Activated CD4-positive, alpha-beta memory T cell treated with anti-CD3 and anti-CD28 coated beads for 36 hours (primary cell): ENCODE measurements around the gene GABRG3. TPM values are rescaled to one million over a fixed set of nuclear protein-coding genes. Genes with fewer than 3 reads are reported as not detected.
"Not testable (repeated sequence)": the region's sequence is repeated elsewhere in the genome, so short reads cannot be mapped to it uniquely, and the experiment has no call there.

Experiments used
- CTCF ChIA-PET: fragments of 350-600 bp; sonication (Branson Sonifier 250); formaldehyde crosslinking; loops from one replicate; lab custom pipeline; 2021; ENCODE audit warnings: antibody characterized with exemption, inconsistent platforms; lab: Charles Lee
- POLR2A ChIA-PET: fragments of 350-600 bp; sonication (Branson Sonifier 250); formaldehyde crosslinking; loops from one replicate; lab custom pipeline; 2021; ENCODE audit warnings: antibody characterized with exemption; lab: Charles Lee
- DNase-seq: peaks from one replicate; pipeline ENCODE4 v3.0.0-alpha.2; 2020
- H3K27ac Mint-ChIP-seq: one replicate; pipeline ENCODE4 v1.8.0; 2021; ENCODE audit warnings: mixed read lengths
- H3K27me3 Mint-ChIP-seq: one replicate; pipeline ENCODE4 v1.8.0; 2021; ENCODE audit warnings: mixed read lengths
- H3K36me3 Mint-ChIP-seq: one replicate; pipeline ENCODE4 v1.8.0; 2021; ENCODE audit warnings: mixed read lengths
- H3K4me1 Mint-ChIP-seq: one replicate; pipeline ENCODE4 v1.8.0; 2021; ENCODE audit warnings: low read depth, mixed read lengths
- H3K4me3 Mint-ChIP-seq: one replicate; pipeline ENCODE4 v1.8.0; 2021; ENCODE audit warnings: mild to moderate bottlenecking, mixed read lengths
- H3K9me3 Mint-ChIP-seq: one replicate; pipeline ENCODE4 v1.8.0; 2021; ENCODE audit warnings: mixed read lengths
- intact Hi-C: fragments of 100-400 bp; cut with micrococcal nuclease; formaldehyde crosslinking; loops from one replicate; pipeline ENCODE4 v1.15.1; 2023
- total RNA-seq, 2 experiments: library from RNA; stranded (reverse); gene quantifications; one replicate each; pipeline ENCODE4 v1.2.3, GENCODE V29; 2021

The GABRG3 gene
- total RNA-seq, 2 experiments from 2014 or later, result not detected

- intact Hi-C loops, result no loop called here
- Mint-ChIP-seq H3K27ac (no peak overlapping the region), H3K9me3 (peaks cover 9% of the 10 kb centered on the region), H3K4me1 (no peaks in the 10 kb centered on the region), H3K4me3 (no peak overlapping the region), H3K27me3 (no peaks in the 10 kb centered on the region), H3K36me3 (no peaks in the 10 kb centered on the region)
- ChIA-PET POLR2A (no interaction called here), CTCF (no interaction called here)
- DNase-seq, result no peak
These were observed 368.2 kb downstream of the GABRG3 start for GRCh38 chr15:27339138-27339537.

DNA sequence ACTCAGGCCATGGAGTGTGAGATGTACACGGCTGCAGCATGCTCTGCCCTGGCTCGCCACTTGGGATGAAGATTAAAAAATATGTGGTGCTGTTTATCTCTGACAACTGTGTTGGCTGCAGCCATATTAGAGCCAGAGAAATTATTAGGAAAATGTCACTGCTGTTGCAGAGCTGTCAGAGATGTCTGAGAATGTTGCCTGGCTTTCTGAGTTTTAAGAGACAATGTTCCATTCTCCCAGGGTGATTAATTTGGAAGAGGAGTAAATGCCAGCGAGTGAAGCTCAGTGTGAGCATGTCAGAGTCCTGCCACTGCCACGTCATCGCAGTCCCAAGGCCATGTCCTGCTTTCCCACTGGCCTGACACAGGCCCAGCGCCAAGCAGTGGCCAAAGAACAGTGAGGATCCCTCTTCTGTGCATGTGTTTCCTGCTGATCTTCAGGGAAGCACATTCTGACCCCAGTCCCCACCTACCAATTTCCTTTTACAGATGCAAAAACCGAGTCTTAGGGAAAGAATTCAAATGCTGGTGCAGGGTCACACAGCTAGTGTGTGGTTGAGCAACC lies 370.9 kb downstream of the GABRG3 start:
- Mint-ChIP-seq H3K4me3 (no peak overlapping the region), H3K36me3 (no peaks in the 10 kb centered on the region), H3K4me1 (no peaks in the 10 kb centered on the region), H3K27me3 (no peaks in the 10 kb centered on the region), H3K27ac (no peak overlapping the region), H3K9me3 (peaks cover 4% of the 10 kb centered on the region)
- ChIA-PET CTCF (no interaction called here), POLR2A (no interaction called here)
- intact Hi-C loops, result no loop called here
- no peak for DNase-seq

GRCh38 chr15:27342991-27343390 lies 372.0 kb downstream of the GABRG3 start:
- DNase-seq, result no peak
- Mint-ChIP-seq H3K4me1 (no peaks in the 10 kb centered on the region), H3K36me3 (no peaks in the 10 kb centered on the region), H3K27me3 (no peaks in the 10 kb centered on the region), H3K9me3 (peaks cover 4% of the 10 kb centered on the region), H3K27ac (no peak overlapping the region), H3K4me3 (no peak overlapping the region)
- POLR2A ChIA-PET, result no interaction called here
- intact Hi-C loops, result no loop called here
- CTCF ChIA-PET, result no interaction called here

DNA sequence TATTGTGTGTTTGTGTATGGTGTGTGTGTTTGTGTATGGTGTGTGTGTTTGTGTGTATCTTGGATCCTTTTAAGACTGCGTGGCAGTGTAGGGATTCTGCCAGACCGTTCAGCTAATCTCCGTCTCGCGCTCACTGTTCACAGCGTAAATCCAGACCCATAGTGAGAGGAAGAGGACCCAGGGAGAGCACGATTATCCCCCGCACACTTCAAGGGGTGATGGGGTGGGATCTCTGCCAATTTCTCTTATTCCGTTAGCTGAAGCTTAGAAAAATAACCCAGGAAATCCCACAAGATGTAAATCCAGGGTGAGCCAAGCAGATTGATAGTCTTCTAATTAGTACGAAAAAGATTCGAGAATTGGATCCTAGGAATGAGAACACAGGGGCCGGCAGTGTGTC lies 381.2 kb downstream of the GABRG3 start:
- no peak overlapping the region for H3K4me3 Mint-ChIP-seq

DNA sequence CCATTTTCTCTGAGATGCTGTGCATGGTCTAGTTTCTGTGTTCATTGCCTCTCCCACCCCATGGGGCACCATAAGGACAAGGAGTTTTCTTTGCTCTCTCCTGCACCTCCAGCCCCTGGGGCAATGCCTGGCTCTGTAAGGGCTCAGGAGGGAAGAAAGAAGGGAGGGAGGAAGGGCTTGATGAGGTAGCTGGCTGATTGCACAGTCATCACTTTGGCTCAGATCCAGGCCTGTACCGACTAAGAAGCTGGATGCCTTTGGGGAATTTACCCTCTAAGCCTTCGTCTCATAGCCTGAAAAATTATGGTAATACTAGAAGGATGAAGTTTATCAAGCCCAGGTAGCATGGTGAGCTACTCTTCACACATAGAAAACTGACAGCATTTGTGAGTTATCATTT lies 382.9 kb downstream of the GABRG3 start:
- CTCF ChIA-PET, result interaction anchor here (1.1 kb wide), 1 partner anchor 463 kb away, joined by 3 read pairs; no protein-coding TSS in a partner anchor
- intact Hi-C loops, result no loop called here

More for the DNA sequence above, 381.2 kb downstream of the GABRG3 start:
- CTCF ChIA-PET, result no interaction called here
- H3K4me1 Mint-ChIP-seq, result no peaks in the 10 kb centered on the region
- intact Hi-C loops, result no loop called here
- no peaks in the 10 kb centered on the region for H3K27me3 Mint-ChIP-seq
- no peak for DNase-seq
- no peaks in the 10 kb centered on the region for H3K36me3 Mint-ChIP-seq
- H3K9me3 Mint-ChIP-seq, result peaks cover 10% of the 10 kb centered on the region
- POLR2A ChIA-PET, result no interaction called here
- H3K27ac Mint-ChIP-seq, result no peak overlapping the region

DNA sequence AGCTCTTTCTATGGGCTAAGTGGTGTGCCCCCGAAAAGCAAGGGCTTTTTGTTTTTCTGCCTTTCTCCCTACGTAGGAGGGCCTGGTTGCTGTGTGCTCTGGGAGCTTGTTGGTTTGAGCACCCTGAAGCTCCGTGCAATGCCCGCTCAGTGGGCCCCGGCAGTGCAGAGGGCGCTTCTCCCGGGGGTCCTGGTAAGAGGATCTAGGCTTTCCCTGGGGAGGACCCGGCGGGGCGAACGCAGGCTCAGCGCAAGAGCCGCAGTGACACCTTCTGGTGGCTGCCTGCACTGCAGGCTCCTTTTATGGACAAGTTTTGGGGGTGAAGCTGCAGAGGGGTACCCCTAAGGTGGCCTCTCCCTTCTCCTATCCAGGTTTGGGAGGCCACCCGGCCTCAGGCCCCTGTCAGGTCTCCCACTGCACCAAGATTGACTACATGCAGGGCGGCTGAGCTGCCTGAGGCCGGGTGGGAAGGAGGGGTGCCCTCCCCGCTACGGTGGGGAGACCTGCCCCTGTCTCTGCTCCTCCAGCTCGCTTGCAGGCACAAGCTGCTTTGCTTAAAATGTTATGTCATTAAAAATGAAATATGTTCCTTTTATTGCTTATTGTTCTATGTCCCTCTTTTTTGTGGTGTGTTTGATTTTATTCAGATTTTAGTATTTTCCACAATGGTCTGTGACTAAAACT lies 387.9 kb downstream of the GABRG3 start:
- H3K4me3 Mint-ChIP-seq, result no peak overlapping the region
- no peaks in the 10 kb centered on the region for H3K4me1 Mint-ChIP-seq
- ChIA-PET CTCF (interaction anchor here (0.5 to 1.4 kb wide), 4 partner anchors 10 to 1850 kb away, joined by 3 read pairs; no protein-coding TSS in a partner anchor), POLR2A (no interaction called here)
- H3K36me3 Mint-ChIP-seq, result no peaks in the 10 kb centered on the region
- peak; percentile 12 for DNase-seq
- intact Hi-C loops, result loop anchor here (5.0 kb wide), 1 partner anchor 467 kb away; no protein-coding TSS in a partner anchor
- no peak overlapping the region for H3K27ac Mint-ChIP-seq
- no peaks in the 10 kb centered on the region for H3K27me3 Mint-ChIP-seq
- peaks cover 6% of the 10 kb centered on the region for H3K9me3 Mint-ChIP-seq

More for the DNA sequence above, 382.9 kb downstream of the GABRG3 start:
- POLR2A ChIA-PET, result no interaction called here
- H3K27ac Mint-ChIP-seq, result no peak overlapping the region
- H3K4me1 Mint-ChIP-seq, result no peaks in the 10 kb centered on the region
- DNase-seq, result no peak
- no peaks in the 10 kb centered on the region for H3K27me3 Mint-ChIP-seq
- peaks cover 10% of the 10 kb centered on the region for H3K9me3 Mint-ChIP-seq
- H3K36me3 Mint-ChIP-seq, result no peaks in the 10 kb centered on the region
- H3K4me3 Mint-ChIP-seq, result no peak overlapping the region

DNA sequence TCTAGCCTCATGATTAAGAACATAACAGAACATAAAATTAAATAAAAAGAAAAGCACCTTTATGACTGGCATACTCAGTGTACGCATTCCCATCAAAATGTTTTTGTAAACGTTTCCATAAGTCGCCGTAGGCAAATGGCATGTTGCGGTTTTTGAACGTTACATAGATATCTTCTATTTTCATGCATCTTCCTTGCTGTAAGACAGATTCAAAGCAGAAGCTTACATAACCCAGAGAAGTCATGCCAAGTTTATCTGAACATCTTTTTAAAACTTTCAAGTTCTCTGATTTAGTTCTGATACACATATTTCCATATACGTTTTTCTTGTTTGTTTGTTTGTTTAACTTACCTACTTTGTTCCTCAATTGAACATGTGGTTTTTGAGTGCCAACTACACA lies 388.6 kb downstream of the GABRG3 start:
- intact Hi-C loops, result loop anchor here (5.0 kb wide), 1 partner anchor 467 kb away; no protein-coding TSS in a partner anchor
- ChIA-PET CTCF (interaction anchor here (0.5 to 1.4 kb wide), 4 partner anchors 9 to 1851 kb away, joined by 3 read pairs; no protein-coding TSS in a partner anchor), POLR2A (no interaction called here)
- H3K4me1 Mint-ChIP-seq, result no peaks in the 10 kb centered on the region
- H3K27ac Mint-ChIP-seq, result no peak overlapping the region
- no peaks in the 10 kb centered on the region for H3K36me3 Mint-ChIP-seq
- H3K4me3 Mint-ChIP-seq, result no peak overlapping the region
- no peak for DNase-seq
- no peaks in the 10 kb centered on the region for H3K27me3 Mint-ChIP-seq
- peaks cover 4% of the 10 kb centered on the region for H3K9me3 Mint-ChIP-seq

DNA sequence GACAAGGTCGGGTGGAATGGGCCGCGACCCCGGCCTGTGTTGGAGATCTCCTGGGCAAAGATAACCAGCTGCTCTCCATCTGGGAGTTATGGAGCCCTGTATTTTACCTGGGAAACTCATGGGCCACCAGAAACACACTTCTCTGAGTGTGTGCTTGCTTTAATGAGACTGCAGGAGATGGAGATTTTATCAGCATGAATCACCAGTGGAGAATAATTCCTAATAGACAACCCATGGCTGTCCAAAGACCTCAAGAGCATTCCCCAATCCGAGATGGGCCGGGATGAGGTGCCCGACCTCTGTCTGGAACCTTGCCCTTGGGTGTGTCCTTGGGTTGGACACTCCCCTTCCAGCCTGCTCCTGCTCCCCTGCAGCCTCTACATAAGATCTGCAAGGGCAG lies 389.3 kb downstream of the GABRG3 start:
- Mint-ChIP-seq H3K9me3 (no peaks in the 10 kb centered on the region), H3K4me3 (no peak overlapping the region), H3K36me3 (no peaks in the 10 kb centered on the region), H3K27me3 (no peaks in the 10 kb centered on the region), H3K4me1 (no peaks in the 10 kb centered on the region), H3K27ac (no peak overlapping the region)
- DNase-seq, result no peak
- ChIA-PET CTCF (interaction anchor here (1.4 kb wide), 1 partner anchor 16 kb away, joined by 3 read pairs; no protein-coding TSS in a partner anchor), POLR2A (no interaction called here)
- intact Hi-C loops, result no loop called here

DNA sequence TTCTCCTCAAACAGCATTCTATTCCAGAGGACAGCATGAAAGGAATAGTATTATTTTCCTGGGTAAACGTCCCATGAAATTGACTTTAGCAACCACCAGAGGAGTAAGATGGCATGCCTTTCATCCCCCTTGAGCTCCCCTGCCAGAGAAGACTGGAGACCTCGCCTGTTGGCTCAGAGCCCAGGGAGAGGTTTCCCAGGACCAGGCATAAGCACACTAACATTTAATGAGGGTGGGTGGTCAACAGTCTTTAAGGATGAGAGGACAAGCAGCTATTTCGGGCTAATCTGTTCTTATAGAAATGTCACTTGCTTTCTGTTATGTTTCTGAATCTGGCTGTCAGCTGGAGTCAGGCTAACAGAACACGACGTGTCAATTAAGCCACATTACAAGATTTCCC lies 390.5 kb downstream of the GABRG3 start:
- ChIA-PET POLR2A (no interaction called here), CTCF (no interaction called here)
- H3K36me3 Mint-ChIP-seq, result no peaks in the 10 kb centered on the region
- H3K4me1 Mint-ChIP-seq, result no peaks in the 10 kb centered on the region
- no peak overlapping the region for H3K4me3 Mint-ChIP-seq
- no peak overlapping the region for H3K27ac Mint-ChIP-seq
- H3K9me3 Mint-ChIP-seq, result no peaks in the 10 kb centered on the region
- no peaks in the 10 kb centered on the region for H3K27me3 Mint-ChIP-seq
- intact Hi-C loops, result no loop called here
- no peak for DNase-seq

GRCh38 chr15:27365456-27365855 lies 394.5 kb downstream of the GABRG3 start:
- Mint-ChIP-seq H3K4me1 (no peaks in the 10 kb centered on the region), H3K9me3 (no peaks in the 10 kb centered on the region), H3K36me3 (no peaks in the 10 kb centered on the region), H3K27me3 (no peaks in the 10 kb centered on the region), H3K4me3 (no peak overlapping the region), H3K27ac (no peak overlapping the region)
- ChIA-PET POLR2A (no interaction called here), CTCF (no interaction called here)
- no peak for DNase-seq
- intact Hi-C loops, result no loop called here

DNA sequence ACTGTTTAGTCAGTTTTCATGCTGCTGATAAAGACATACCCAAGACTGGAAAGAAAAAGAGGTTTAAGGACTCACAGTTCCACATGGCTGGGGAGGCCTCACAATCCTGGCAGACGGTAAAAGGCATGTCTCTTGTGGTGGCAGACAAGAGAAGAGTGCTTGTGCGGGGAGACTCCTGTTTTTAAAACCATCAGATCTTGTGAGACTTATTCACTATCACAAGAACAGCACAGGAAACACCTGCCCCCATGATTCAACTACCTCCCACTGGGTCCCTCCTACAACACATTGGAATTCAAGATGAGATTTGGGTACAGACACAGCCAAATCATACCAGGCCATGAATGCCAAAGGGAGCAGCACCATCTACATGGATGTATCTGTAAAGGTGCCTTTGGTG lies 406.4 kb downstream of the GABRG3 start:
- H3K36me3 Mint-ChIP-seq, H3K4me1 Mint-ChIP-seq, DNase-seq, intact Hi-C loops, POLR2A ChIA-PET, H3K27ac Mint-ChIP-seq, H3K9me3 Mint-ChIP-seq, CTCF ChIA-PET, H3K4me3 Mint-ChIP-seq, H3K27me3 Mint-ChIP-seq: not testable (repeated sequence)

DNA sequence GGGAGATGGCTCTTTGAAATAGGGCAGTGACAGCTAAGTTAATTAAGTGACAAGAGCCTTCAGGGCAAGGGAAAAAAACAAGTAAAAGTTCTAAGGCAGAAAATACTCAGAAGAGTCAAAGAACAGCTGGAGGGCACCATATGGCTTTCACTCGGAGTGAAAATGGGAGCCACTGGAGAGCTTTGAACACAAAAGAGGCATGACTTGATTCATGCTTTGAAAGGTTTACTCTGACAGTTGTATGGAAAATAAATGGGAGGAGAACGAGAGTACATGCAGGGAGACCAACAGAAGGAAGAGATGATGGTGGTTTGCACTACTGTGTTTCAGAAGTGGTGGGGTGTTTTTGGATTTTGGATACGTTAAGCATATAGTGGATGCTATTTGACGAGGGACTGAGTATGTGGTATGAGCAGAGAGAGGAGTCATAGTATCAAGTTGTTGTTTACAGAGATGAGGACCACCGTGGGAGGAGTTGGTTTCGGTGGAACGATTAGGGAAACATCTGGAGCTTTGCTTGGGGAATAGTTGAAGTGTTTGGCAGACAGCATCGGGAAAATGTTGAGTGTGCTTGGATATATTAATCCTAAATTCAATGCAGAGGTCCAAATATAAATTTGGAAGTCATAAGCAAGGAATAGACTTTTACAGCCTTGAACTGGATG lies 411.5 kb downstream of the GABRG3 start:
- intact Hi-C loops, result no loop called here
- H3K4me1 Mint-ChIP-seq, result no peaks in the 10 kb centered on the region
- no peak overlapping the region for H3K27ac Mint-ChIP-seq
- no peak for DNase-seq
- H3K9me3 Mint-ChIP-seq, result peaks cover 7% of the 10 kb centered on the region
- ChIA-PET POLR2A (no interaction called here), CTCF (no interaction called here)
- no peaks in the 10 kb centered on the region for H3K36me3 Mint-ChIP-seq
- no peaks in the 10 kb centered on the region for H3K27me3 Mint-ChIP-seq
- H3K4me3 Mint-ChIP-seq, result no peak overlapping the region
